Right ventricle myocardium inferior (tissue), 1 donor: Measurements from ENCODE around the gene SRRM5. TPM values are rescaled to one million over a fixed set of nuclear protein-coding genes. Genes with fewer than 3 reads are reported as not detected.
"Not testable (repeated sequence)": the region's sequence is repeated elsewhere in the genome, so short reads cannot be mapped to it uniquely, and the experiment has no call there.

Experiments
- ATAC-seq: fragments of 200-7000 bp; cut with Tn5 transposase; one replicate; pipeline ENCODE4 v1.9.1; 2020; ENCODE audit warnings: mild to moderate bottlenecking, moderate library complexity
- DNase-seq: peaks from one replicate; pipeline ENCODE4 v3.0.0; 2021; ENCODE audit errors: missing footprints
- intact Hi-C: fragments of 100-400 bp; cut with DNase I; formaldehyde crosslinking; loops from one replicate; pipeline ENCODE4 v1.11.0; 2022
- total RNA-seq: library from RNA; stranded (reverse); fragmentation: NEBNext Ultra II Directional; extraction: Animal tissue kit (Norgen Biotek cat#: 25700); gene quantifications from one replicate; pipeline ENCODE4 v1.2.1, GENCODE V29; 2021
- donor health status: DM: no; HTN: yes; CAD: no; lungs with severe emphysema.

The SRRM5 gene
- total RNA-seq, 1 donor from 2014 or later, result 0.16 TPM

- intact Hi-C loops, result no loop called here
- ATAC-seq, result no peak
- no peak for DNase-seq
These were observed 16.9 kb downstream of the SRRM5 start for GRCh38 chr19:43628646-43629326.

- DNase-seq (no peak), ATAC-seq (no peak)
- intact Hi-C loops, result no loop called here
These were observed 19.6 kb downstream of the SRRM5 start for GRCh38 chr19:43631491-43631890.

- intact Hi-C loops, result no loop called here
- DNase-seq (no peak), ATAC-seq (no peak)
These were observed 21.6 kb downstream of the SRRM5 start for GRCh38 chr19:43633520-43633919.

GRCh38 chr19:43634068-43634467 is 22.2 kb downstream of the SRRM5 start:
- DNase-seq (no peak), ATAC-seq (no peak)
- intact Hi-C loops, result no loop called here

GRCh38 chr19:43634506-43634871 is 22.6 kb downstream of the SRRM5 start:
- intact Hi-C loops, result no loop called here
- no peak for ATAC-seq
- DNase-seq, result no peak

- no peak for ATAC-seq
- no peak for DNase-seq
- intact Hi-C loops, result no loop called here
These were observed 23.1 kb downstream of the SRRM5 start for GRCh38 chr19:43634872-43635560.

- DNase-seq, ATAC-seq, intact Hi-C loops: not testable (repeated sequence)
These were observed 23.7 kb downstream of the SRRM5 start for GRCh38 chr19:43635561-43635940.

GRCh38 chr19:43636121-43636683 is 24.3 kb downstream of the SRRM5 start:
- ATAC-seq (no peak), DNase-seq (no peak)
- intact Hi-C loops, result no loop called here

GRCh38 chr19:43638214-43638994 is 26.5 kb downstream of the SRRM5 start:
- intact Hi-C loops, result no loop called here
- DNase-seq (no peak), ATAC-seq (no peak)

GRCh38 chr19:43638995-43639518 is 27.2 kb downstream of the SRRM5 start:
- no peak for DNase-seq
- intact Hi-C loops, result no loop called here
- ATAC-seq, result no peak

- DNase-seq (no peak), ATAC-seq (peak; percentile 52)
- intact Hi-C loops, result no loop called here
These were observed 27.9 kb downstream of the SRRM5 start, which contains the start of gene CADM4 for GRCh38 chr19:43639519-43640423. CADM4 (minus strand) TSS chr19:43639850; CDS start chr19:43639790, 60 bp downstream.

GRCh38 chr19:43640424-43640757 is 28.5 kb downstream of the SRRM5 start:
- DNase-seq (no peak), ATAC-seq (no peak)
- intact Hi-C loops, result no loop called here

GRCh38 chr19:43641333-43641732 is 29.4 kb downstream of the SRRM5 start:
- no peak for DNase-seq
- ATAC-seq, result no peak
- intact Hi-C loops, result no loop called here

- ATAC-seq, result no peak
- intact Hi-C loops, result no loop called here
- DNase-seq, result no peak
These were observed 30.6 kb downstream of the SRRM5 start for GRCh38 chr19:43642531-43642930.

- intact Hi-C loops, result no loop called here
These were observed 31.4 kb downstream of the SRRM5 start for GRCh38 chr19:43643326-43643725.

GRCh38 chr19:43644181-43644580 is 32.3 kb downstream of the SRRM5 start:
- no peak for ATAC-seq
- no peak for DNase-seq
- intact Hi-C loops, result no loop called here

More at GRCh38 chr19:43643326-43643725, 31.4 kb downstream of the SRRM5 start:
- no peak for DNase-seq
- no peak for ATAC-seq

- ATAC-seq (no peak), DNase-seq (no peak)
- intact Hi-C loops, result no loop called here
These were observed 36.7 kb downstream of the SRRM5 start for GRCh38 chr19:43648633-43649032.

- DNase-seq (no peak), ATAC-seq (no peak)
- intact Hi-C loops, result no loop called here
These were observed 37.6 kb downstream of the SRRM5 start for GRCh38 chr19:43649514-43649913.
